GM19238 (cell line): ENCODE results near the gene ITGAX.
A peak's percentile ranks its signal among the peaks of the same experiment; 100 is the strongest.
"Not testable (repeated sequence)": the region's sequence is repeated elsewhere in the genome, so short reads cannot be mapped to it uniquely, and the experiment has no call there.

Experiments used
- DNase-seq: peaks from one replicate; pipeline ENCODE4 v3.0.0; 2011; ENCODE audit warnings: low spot score; ENCODE audit not compliant: insufficient read length

ITGAX gene

GRCh38 chr16:31354394-31355291 lies at the start of gene ITGAX:
Gene ITGAX (plus strand): TSS chr16:31355176. CDS start chr16:31355255, 79 bp downstream.
- DNase-seq = peak; percentile 55

GRCh38 chr16:31305219-31305618 lies 49.8 kb upstream of the ITGAX start:
- DNase-seq = no peak

- not testable (repeated sequence) for DNase-seq
Measured at GRCh38 chr16:31308381-31308780, 46.6 kb upstream of the ITGAX start.

- DNase-seq = no peak
Measured at GRCh38 chr16:31322500-31322899, 32.5 kb upstream of the ITGAX start.

GRCh38 chr16:31323959-31324629 lies 30.9 kb upstream of the ITGAX start:
- DNase-seq = no peak

GRCh38 chr16:31325171-31325570 lies 29.8 kb upstream of the ITGAX start:
- DNase-seq = no peak

- no peak for DNase-seq
Measured at GRCh38 chr16:31327646-31328225, 27.2 kb upstream of the ITGAX start.

- no peak for DNase-seq
Measured at GRCh38 chr16:31328322-31329052, 26.5 kb upstream of the ITGAX start.

GRCh38 chr16:31329671-31330552 lies 25.1 kb upstream of the ITGAX start:
- DNase-seq = no peak

- DNase-seq = no peak
Measured at GRCh38 chr16:31330553-31330890, 24.5 kb upstream of the ITGAX start.

- DNase-seq = no peak
Measured at GRCh38 chr16:31331141-31331764, 23.7 kb upstream of the ITGAX start.

GRCh38 chr16:31331807-31332301 lies 23.1 kb upstream of the ITGAX start:
- DNase-seq = no peak

GRCh38 chr16:31332544-31332943 lies 22.4 kb upstream of the ITGAX start:
- DNase-seq = no peak

GRCh38 chr16:31333686-31334649 lies 21.0 kb upstream of the ITGAX start:
- no peak for DNase-seq

- DNase-seq = no peak
Measured at GRCh38 chr16:31334934-31335333, 20.0 kb upstream of the ITGAX start.

GRCh38 chr16:31335431-31335830 lies 19.5 kb upstream of the ITGAX start:
- DNase-seq = no peak

- DNase-seq = not testable (repeated sequence)
Measured at GRCh38 chr16:31338166-31338685, 16.8 kb upstream of the ITGAX start.

- DNase-seq = peak; percentile 53
Measured at GRCh38 chr16:31344712-31345111, 10.3 kb upstream of the ITGAX start.

- no peak for DNase-seq
Measured at GRCh38 chr16:31347445-31347844, 7.5 kb upstream of the ITGAX start.
